HCT116 (cell line): Measurements from ENCODE around the gene NPLOC4. TPM values are rescaled to one million over a fixed set of nuclear protein-coding genes. Genes with fewer than 3 reads are reported as not detected.

Experiments
- ATAC-seq: fragments of 200-7000 bp; cut with Tn5 transposase; 2 replicates; pipeline ENCODE4 v1.9.1; 2020; ENCODE audit warnings: mild to moderate bottlenecking, moderate library complexity
- BruUV-seq: library from RNA; stranded (reverse); fragments of 400-500 nt; replicated peaks from 2 replicates; lab custom pipeline; 2021; lab: Mats Ljungman, UMichigan
- CTCF ChIA-PET: fragments of 300-600 bp; sonication (Branson Sonifier 250); formaldehyde crosslinking; loops from one replicate; lab custom pipeline; 2021; ENCODE audit warnings: antibody characterized with exemption; lab: Charles Lee
- POLR2A ChIA-PET: fragments of 300-600, 350-600 bp; sonication (Branson Sonifier 250); formaldehyde crosslinking; loops from one replicate; lab custom pipeline; 2021; ENCODE audit warnings: antibody characterized with exemption; lab: Charles Lee
- RAD21 ChIA-PET, 2 experiments: fragments of 300-600 bp; sonication (Branson Sonifier 250); formaldehyde crosslinking; loops; one replicate each; lab custom pipeline; 2023; ENCODE audit warnings: low total read pairs in 2 of 2; ENCODE audit not compliant: uncharacterized antibody in 2 of 2, unreplicated experiment in 2 of 2, low non-redundant PET in 1 of 2; lab: Charles Lee
- DNase-seq: peaks from one replicate; pipeline ENCODE4 v3.0.0-alpha.2; 2010; ENCODE audit warnings: low read depth, low spot score
- H2AFZ ChIP-seq: fragments of 200-600 bp; shearing (Covaris generic), sonication (generic); 2 replicates; pipeline ENCODE4 v1.6.1; 2017; ENCODE audit warnings: low read depth, mixed run types, mixed read lengths, antibody characterized with exemption, low read length; ENCODE audit not compliant: poor library complexity, severe bottlenecking
- H3K27ac ChIP-seq: 2 replicates; pipeline ENCODE4 v1.5.1; 2012; ENCODE audit warnings: low read depth, low read length
- H3K27me3 ChIP-seq: fragments of 200-600 bp; sonication (generic); 2 replicates; pipeline ENCODE4 v1.6.1; 2016; ENCODE audit warnings: mixed run types, low read length, mixed read lengths; ENCODE audit not compliant: insufficient read depth
- H3K36me3 ChIP-seq, 2 experiments: fragments of 200-500 bp in 1 of 2; fragments of 200-600 bp in 1 of 2; sonication (Bioruptor generic) in 1 of 2; sonication (generic) in 1 of 2; 2 replicates each; pipeline versions ENCODE4 v1.5.1 to v1.6.1; 2014 to 2016; ENCODE audit warnings: low read length in 2 of 2, inconsistent platforms in 1 of 2, mixed read lengths in 1 of 2, mixed run types in 1 of 2; ENCODE audit not compliant: insufficient read depth in 2 of 2, control insufficient read depth in 1 of 2
- H3K4me1 ChIP-seq, 2 experiments: fragments of 200-600 bp in 1 of 2; sonication (generic) in 1 of 2; 2 replicates each; pipeline versions ENCODE4 v1.5.1 to v1.6.1; 2012 to 2017; ENCODE audit warnings: low read length in 2 of 2, inconsistent platforms in 1 of 2, mild to moderate bottlenecking in 1 of 2, mixed read lengths in 1 of 2, mixed run types in 1 of 2, moderate library complexity in 1 of 2; ENCODE audit not compliant: insufficient read depth in 2 of 2, control insufficient read depth in 1 of 2
- H3K4me2 ChIP-seq: fragments of 200-600 bp; sonication (generic); 2 replicates; pipeline ENCODE4 v1.6.1; 2017; ENCODE audit warnings: mixed run types, low read length, mixed read lengths
- H3K4me3 ChIP-seq, 2 experiments: fragments of 200-600 bp in 1 of 2; sonication (generic) in 1 of 2; replicated peaks in 1 of 2; 2 replicates each; pipeline ENCODE4 v1.5.1; 2011 to 2016; ENCODE audit warnings: low read length in 2 of 2, control low read depth in 1 of 2, low read depth in 1 of 2, mild to moderate bottlenecking in 1 of 2, mixed read lengths in 1 of 2, mixed run types in 1 of 2
- H3K79me2 ChIP-seq: fragments of 200-600 bp; sonication (generic); 2 replicates; pipeline ENCODE4 v1.6.1; 2017; ENCODE audit warnings: mild to moderate bottlenecking, mixed run types, low read length, moderate library complexity, mixed read lengths; ENCODE audit not compliant: insufficient read depth
- H3K9ac ChIP-seq: fragments of 200-600 bp; sonication (generic); 2 replicates; pipeline ENCODE4 v1.6.1; 2016; ENCODE audit warnings: low read length, mixed read lengths
- H3K9me2 ChIP-seq: fragments of 200-600 bp; sonication (generic), shearing (Covaris generic); 2 replicates; pipeline ENCODE4 v1.6.1; 2017; ENCODE audit warnings: mixed run types, mild to moderate bottlenecking, moderate library complexity; ENCODE audit not compliant: insufficient read depth
- H3K9me3 ChIP-seq, 2 experiments: fragments of 200-500 bp in 1 of 2; fragments of 200-600 bp in 1 of 2; sonication (Bioruptor generic) in 1 of 2; sonication (generic) in 1 of 2; 2 replicates each; pipeline ENCODE4 v1.6.1; 2014 to 2017; ENCODE audit warnings: low read length in 2 of 2, mixed read lengths in 2 of 2, inconsistent platforms in 1 of 2, low read depth in 1 of 2, mild to moderate bottlenecking in 1 of 2, mixed run types in 1 of 2, moderate library complexity in 1 of 2; ENCODE audit not compliant: control insufficient read depth in 1 of 2, insufficient read depth in 1 of 2
- H4K20me1 ChIP-seq: fragments of 200-600 bp; sonication (generic), shearing (Covaris generic); 2 replicates; pipeline ENCODE4 v1.6.1; 2017; ENCODE audit warnings: mixed run types, mild to moderate bottlenecking, moderate library complexity; ENCODE audit not compliant: insufficient read depth
- CBX3 ChIP-seq: IDR thresholded peaks from 2 replicates; pipeline ENCODE4 v1.6.1; 2012; ENCODE audit warnings: low read depth
- CEBPB ChIP-seq: IDR thresholded peaks from 2 replicates; pipeline ENCODE4 v1.6.1; 2012; ENCODE audit warnings: low read depth
- CTCF ChIP-seq, 3 experiments: fragments of 200-600 bp in 1 of 3; sonication (generic) in 1 of 3; IDR thresholded peaks in 2 of 3; conservative IDR thresholded peaks in 1 of 3; 2 replicates each; pipeline ENCODE4 v1.5.1; 2012 to 2017; ENCODE audit warnings: low read depth in 2 of 3, low read length in 2 of 3, antibody characterized with exemption in 1 of 3, borderline replicate concordance in 1 of 3, control low read depth in 1 of 3, mild to moderate bottlenecking in 1 of 3, mixed read lengths in 1 of 3, mixed run types in 1 of 3, moderate library complexity in 1 of 3; ENCODE audit not compliant: insufficient read depth in 1 of 3
- EZH2phosphoT487 ChIP-seq: fragments of 200-600 bp; IDR thresholded peaks from 2 replicates; pipeline ENCODE4 v1.6.1; 2018; ENCODE audit warnings: antibody characterized with exemption, borderline replicate concordance
- POLR2A ChIP-seq: IDR thresholded peaks from 2 replicates; pipeline ENCODE4 v1.7.0; 2011; ENCODE audit warnings: borderline replicate concordance; ENCODE audit not compliant: insufficient read depth, insufficient read length; ENCODE audit errors: extremely low read depth
- POLR2AphosphoS5 ChIP-seq: IDR thresholded peaks from 2 replicates; pipeline ENCODE4 v1.6.1; 2011; ENCODE audit warnings: mild to moderate bottlenecking, low read depth, low read length, moderate library complexity
- RAD21 ChIP-seq: IDR thresholded peaks from 2 replicates; pipeline ENCODE4 v1.6.1; 2012; ENCODE audit warnings: low read depth, mild to moderate bottlenecking
- TCF7L2 ChIP-seq: IDR thresholded peaks from 2 replicates; pipeline ENCODE4 v1.7.0; 2011; ENCODE audit warnings: borderline replicate concordance, inconsistent platforms; ENCODE audit not compliant: insufficient read depth, insufficient read length; ENCODE audit errors: extremely low read depth
- YY1 ChIP-seq: IDR thresholded peaks from 2 replicates; pipeline ENCODE4 v1.6.1; 2011; ENCODE audit warnings: low read length, low read depth, moderate library complexity, mild to moderate bottlenecking; ENCODE audit not compliant: insufficient replicate concordance; ENCODE audit errors: extremely low read depth
- ZBTB33 ChIP-seq: IDR thresholded peaks from 2 replicates; pipeline ENCODE4 v1.6.1; 2011; ENCODE audit warnings: mild to moderate bottlenecking, low read length, moderate library complexity; ENCODE audit not compliant: insufficient replicate concordance; ENCODE audit errors: extremely low read depth
- ZFX ChIP-seq: fragments of 450-650 bp; IDR thresholded peaks from 2 replicates; pipeline ENCODE4 v1.6.1; 2017
- ZNF274 ChIP-seq: fragments of 200-500 bp; sonication (Bioruptor generic); IDR thresholded peaks from 2 replicates; pipeline ENCODE4 v1.6.1; 2014; ENCODE audit warnings: mild to moderate bottlenecking, low read depth, low read length, inconsistent platforms
- intact Hi-C: fragments of 100-400 bp; cut with micrococcal nuclease; formaldehyde crosslinking; loops from 2 replicates; pipeline ENCODE4 v1.10.0; 2022
- total RNA-seq: library from RNA; stranded (reverse); gene quantifications from one replicate; pipeline ENCODE4 v1.2.1, GENCODE V29; 2021; ENCODE audit not compliant: unreplicated experiment

NPLOC4 gene
- total RNA-seq, 1 experiment from 2014 or later = 137 TPM

- H3K27me3 ChIP-seq = no peaks in the 10 kb centered on the region
- intact Hi-C loops = no loop called here
- H3K9me3 ChIP-seq = peaks cover 0 to 5% of the 10 kb centered on the region in 2 experiments; a peak in 1 of 4 replicates
- no TSS peak for BruUV-seq
- H4K20me1 ChIP-seq = no peaks in the 10 kb centered on the region
- H3K4me2 ChIP-seq = no peak overlapping the region
- TF ChIP-seq ZBTB33 (no peak), CBX3 (no peak), POLR2A (no peak), ZFX (no peak)
- no peaks in the 10 kb centered on the region for H3K79me2 ChIP-seq
- DNase-seq (no peak), ATAC-seq (no peak)
- H3K9me2 ChIP-seq = no peaks in the 10 kb centered on the region
- no peak overlapping the region for H2AFZ ChIP-seq
- H3K9ac ChIP-seq = no peak overlapping the region
- peaks cover 7 to 17% of the 10 kb centered on the region in 2 experiments; a peak in 3 of 4 replicates for H3K4me1 ChIP-seq
- no peaks in the 10 kb centered on the region for H3K36me3 ChIP-seq
- ChIA-PET RAD21 (no interaction called here), CTCF (no interaction called here), POLR2A (no interaction called here)
- no peak overlapping the region for H3K4me3 ChIP-seq
- no peak overlapping the region for H3K27ac ChIP-seq
Observed at GRCh38 chr17:81648013-81648706, 11.2 kb upstream of the NPLOC4 start.

GRCh38 chr17:81647640-81648012 is 10.7 kb upstream of the NPLOC4 start:
- H3K79me2 ChIP-seq = no peaks in the 10 kb centered on the region
- no peaks in the 10 kb centered on the region for H3K27me3 ChIP-seq
- H4K20me1 ChIP-seq = no peaks in the 10 kb centered on the region
- RAD21 ChIA-PET = no interaction called here
- no peak overlapping the region for H3K27ac ChIP-seq
- ATAC-seq = no peak
- no peaks in the 10 kb centered on the region for H3K9me2 ChIP-seq
- H2AFZ ChIP-seq = no peak overlapping the region
- no peaks in the 10 kb centered on the region for H3K36me3 ChIP-seq
- no peak for DNase-seq
- H3K4me3 ChIP-seq = no peak overlapping the region
- H3K4me2 ChIP-seq = no peak overlapping the region
- H3K9ac ChIP-seq = no peak overlapping the region
- TF ChIP-seq TCF7L2 (no peak), YY1 (no peak), CTCF (IDR thresholded peaks at IDR 0.05 in 2 of 3, conservative IDR thresholded peaks at IDR 0.05 in 1 of 3; ENCODE audit: borderline replicate concordance in 1 of 3, insufficient read depth in 1 of 3, low read depth in 2 of 3, low read length in 2 of 3) (no peak), EZH2phosphoT487 (no peak), CEBPB (no peak), ZNF274 (no peak), POLR2AphosphoS5 (no peak), RAD21 (no peak), ZBTB33 (no peak)
- TF ChIP-seq, all 23 proteins: peak for 0
- POLR2A ChIA-PET = no interaction called here
- intact Hi-C loops = no loop called here
- BruUV-seq = no TSS peak
- Histone ChIP-seq H3K4me1 (peaks cover 7 to 14% of the 10 kb centered on the region in 2 experiments; a peak in 3 of 4 replicates), H3K9me3 (peaks cover 0 to 5% of the 10 kb centered on the region in 2 experiments; a peak in 1 of 4 replicates)
- CTCF ChIA-PET = no interaction called here
